GM13977 (cell line): ENCODE measurements around the gene VCAN.

Experiments
- DNase-seq: peaks from one replicate; pipeline ENCODE4 v3.0.0; 2012; ENCODE audit warnings: low spot score
- in situ Hi-C: fragments of 300-500 bp; cut with MboI; formaldehyde crosslinking; loops from one replicate; pipeline ENCODE4 v1.12.0; 2022; ENCODE audit warnings: low sequenced_read_pairs, low pct_unique_long_range_greater_than_20kb, mixed read lengths, inconsistent platforms; ENCODE audit not compliant: unreplicated experiment
- TF ChIP-seq, protein P1 (sequence below): IDR thresholded peaks from 2 replicates; pipeline ENCODE4 v1.5.1; 2012; ENCODE audit warnings: mild to moderate bottlenecking, control low read depth; ENCODE audit not compliant: insufficient read depth; ENCODE audit errors: extremely low read depth, missing control alignments

VCAN gene

DNA sequence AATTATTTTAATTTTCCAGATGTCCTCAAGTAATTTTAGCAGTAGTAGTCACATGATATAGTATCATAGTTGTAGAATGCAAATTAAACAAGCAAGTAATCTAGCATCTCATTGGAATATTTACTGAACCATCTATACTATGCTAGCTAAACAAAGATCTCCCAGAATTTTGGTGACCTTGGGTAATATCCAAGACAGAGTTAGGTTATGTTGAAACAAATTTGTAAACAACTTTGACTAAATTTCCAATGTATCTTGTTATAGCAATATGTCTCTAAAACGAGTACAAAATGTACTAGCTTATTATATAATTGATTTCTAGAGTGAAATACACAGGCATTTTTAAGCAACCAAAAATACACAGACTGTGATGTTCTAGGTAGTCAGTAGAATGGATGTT lies 41.5 kb downstream of the VCAN start:
- TF ChIP-seq, protein P1, sequence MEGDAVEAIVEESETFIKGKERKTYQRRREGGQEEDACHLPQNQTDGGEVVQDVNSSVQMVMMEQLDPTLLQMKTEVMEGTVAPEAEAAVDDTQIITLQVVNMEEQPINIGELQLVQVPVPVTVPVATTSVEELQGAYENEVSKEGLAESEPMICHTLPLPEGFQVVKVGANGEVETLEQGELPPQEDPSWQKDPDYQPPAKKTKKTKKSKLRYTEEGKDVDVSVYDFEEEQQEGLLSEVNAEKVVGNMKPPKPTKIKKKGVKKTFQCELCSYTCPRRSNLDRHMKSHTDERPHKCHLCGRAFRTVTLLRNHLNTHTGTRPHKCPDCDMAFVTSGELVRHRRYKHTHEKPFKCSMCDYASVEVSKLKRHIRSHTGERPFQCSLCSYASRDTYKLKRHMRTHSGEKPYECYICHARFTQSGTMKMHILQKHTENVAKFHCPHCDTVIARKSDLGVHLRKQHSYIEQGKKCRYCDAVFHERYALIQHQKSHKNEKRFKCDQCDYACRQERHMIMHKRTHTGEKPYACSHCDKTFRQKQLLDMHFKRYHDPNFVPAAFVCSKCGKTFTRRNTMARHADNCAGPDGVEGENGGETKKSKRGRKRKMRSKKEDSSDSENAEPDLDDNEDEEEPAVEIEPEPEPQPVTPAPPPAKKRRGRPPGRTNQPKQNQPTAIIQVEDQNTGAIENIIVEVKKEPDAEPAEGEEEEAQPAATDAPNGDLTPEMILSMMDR: no peak
- no peak for DNase-seq
- in situ Hi-C loops: no loop called here

DNA sequence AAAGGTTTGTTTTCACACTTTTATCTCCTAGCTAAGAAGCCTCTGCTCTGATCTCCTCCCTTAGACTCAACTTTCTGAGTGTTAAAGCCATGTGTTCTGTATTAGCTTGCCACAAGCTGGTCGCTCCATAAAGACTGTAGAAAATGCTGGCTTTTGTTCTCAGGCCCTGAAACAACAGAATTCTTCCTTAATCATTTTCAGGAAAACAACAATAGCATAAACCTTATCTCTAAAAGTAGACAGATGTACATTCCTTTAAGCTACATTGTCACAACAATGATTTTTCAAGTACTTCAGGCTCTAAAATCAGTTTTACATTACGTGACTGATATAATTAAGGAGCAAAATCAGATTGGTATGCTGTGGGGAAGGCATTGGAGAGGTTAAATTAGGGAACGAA lies 41.9 kb downstream of the VCAN start:
- in situ Hi-C loops: no loop called here
- TF ChIP-seq, protein P1: no peak
- no peak for DNase-seq

DNA sequence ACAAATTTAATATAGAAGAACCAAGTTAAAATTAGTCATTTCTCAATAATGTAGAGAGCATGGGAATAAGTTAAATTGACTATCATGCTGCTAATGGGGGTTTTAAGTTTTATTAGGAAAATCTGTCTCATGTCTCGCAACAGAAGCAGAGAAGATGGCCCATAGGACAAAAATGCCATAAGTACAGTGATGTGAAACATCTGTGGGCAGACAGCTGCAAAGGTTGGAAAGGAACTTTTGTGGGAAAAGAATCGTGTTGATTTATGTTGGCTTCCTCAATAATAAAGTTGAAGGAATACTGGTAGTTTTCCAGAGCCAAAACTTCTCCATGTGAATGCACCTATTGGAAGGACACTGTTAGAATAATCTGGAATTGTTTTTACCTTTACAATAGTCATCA lies 44.8 kb downstream of the VCAN start:
- TF ChIP-seq, protein P1: no peak
- DNase-seq: no peak
- in situ Hi-C loops: no loop called here

DNA sequence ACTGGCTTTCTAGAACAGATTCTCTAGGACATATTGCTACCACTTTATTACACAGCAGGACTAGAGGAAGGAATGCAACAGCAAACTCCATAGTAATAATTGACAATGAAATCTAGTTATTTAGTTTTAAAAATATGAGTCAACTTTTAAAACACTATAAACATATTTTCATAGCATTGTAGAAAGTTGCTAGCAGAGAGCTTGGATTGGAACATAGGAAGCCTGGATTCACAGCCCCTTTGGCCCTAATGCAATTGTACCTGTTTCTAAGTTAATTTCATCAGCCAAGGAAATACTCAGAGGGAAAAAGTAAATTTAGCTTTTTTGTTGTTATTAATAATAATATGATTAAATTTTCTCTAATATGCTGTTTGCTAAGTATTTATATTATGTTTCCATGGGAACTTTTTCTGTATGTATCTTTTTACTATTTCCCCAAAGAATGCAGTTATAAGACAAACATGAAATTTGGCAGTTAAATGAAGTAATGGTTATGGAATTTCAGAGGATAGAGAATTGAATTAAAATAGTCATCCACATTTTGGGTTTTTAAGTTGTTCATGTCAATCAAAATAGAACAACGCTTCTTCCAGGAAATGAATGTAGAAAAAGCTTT lies 45.6 kb downstream of the VCAN start:
- TF ChIP-seq, protein P1: no peak

DNA sequence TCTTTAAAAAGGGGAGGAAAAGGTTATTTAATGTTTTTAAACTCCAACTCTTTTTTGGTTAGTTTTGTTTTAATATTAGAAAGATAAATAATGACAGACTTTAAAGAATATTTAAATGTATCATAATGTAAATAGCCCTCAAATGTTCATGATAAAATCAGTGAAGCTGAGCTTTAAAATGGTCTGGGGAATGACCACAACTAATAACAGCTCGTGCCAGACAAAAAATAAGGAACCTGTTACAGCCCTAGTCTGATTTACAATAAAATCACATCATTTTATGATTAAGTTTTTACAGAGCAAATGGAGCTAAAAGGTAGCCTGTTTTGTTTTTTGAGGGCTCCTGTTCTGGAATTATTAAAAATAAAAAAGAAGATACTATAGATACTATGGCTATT lies 46.1 kb downstream of the VCAN start:
- DNase-seq: no peak
- TF ChIP-seq, protein P1: no peak
- in situ Hi-C loops: no loop called here

More for the DNA sequence above, 45.6 kb downstream of the VCAN start:
- no peak for DNase-seq
- in situ Hi-C loops: no loop called here

DNA sequence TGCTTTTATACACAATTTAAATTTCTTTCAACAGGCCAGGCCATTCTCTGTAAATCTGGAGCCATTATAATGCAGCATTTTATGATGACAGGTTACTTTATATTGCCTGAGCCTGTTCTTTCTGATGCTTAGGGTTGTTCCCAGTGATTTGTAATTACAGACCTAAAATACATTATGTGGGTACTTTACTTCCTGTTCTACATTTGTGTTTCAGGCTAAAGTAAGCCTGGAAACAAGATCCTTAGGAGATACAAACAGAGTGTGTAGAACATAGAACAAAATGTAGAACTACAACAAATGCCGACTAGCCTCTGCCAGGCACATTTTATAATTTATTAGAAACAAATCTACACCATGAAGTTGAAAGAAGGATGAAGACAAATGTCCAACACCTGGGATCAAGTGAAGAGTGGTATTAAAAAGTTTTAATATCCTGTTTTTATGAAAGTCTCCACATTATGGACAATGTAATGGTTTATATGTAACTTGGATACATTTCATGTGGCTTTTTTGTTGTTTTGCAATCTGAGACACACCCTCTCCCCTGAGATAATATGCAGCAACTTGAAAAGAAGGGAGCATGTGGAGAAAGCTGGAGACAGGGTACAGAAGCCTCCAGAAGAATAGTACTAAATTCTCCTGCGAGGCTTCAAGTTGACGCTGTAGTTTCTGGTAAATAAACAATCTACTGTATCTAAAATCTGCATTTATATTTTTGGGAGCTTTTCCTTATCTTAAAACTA lies 46.9 kb downstream of the VCAN start:
- TF ChIP-seq, protein P1: no peak
- DNase-seq: no peak
- in situ Hi-C loops: no loop called here
